Loucy (cell line): ENCODE measurements around the gene TMEM176A.
A peak's percentile ranks its signal among the peaks of the same experiment; 100 is the strongest.

Experiments used
- H2AFZ ChIP-seq: fragments of 200-600 bp; sonication (generic); 2 replicates; pipeline ENCODE4 v1.6.0; 2016; ENCODE audit warnings: antibody characterized with exemption, mild to moderate bottlenecking, low read length, moderate library complexity
- H3F3A ChIP-seq: fragments of 200-600 bp; 2 replicates; pipeline ENCODE4 v1.6.0; 2016; ENCODE audit warnings: antibody characterized with exemption, low read depth, mild to moderate bottlenecking
- H3K27me3 ChIP-seq: fragments of 200-600 bp; sonication (generic); 2 replicates; pipeline ENCODE4 v1.6.1; 2014; ENCODE audit warnings: low read length, mild to moderate bottlenecking; ENCODE audit not compliant: insufficient read depth, poor library complexity, severe bottlenecking
- H3K36me3 ChIP-seq: fragments of 200-600 bp; sonication (generic); 2 replicates; pipeline ENCODE4 v1.6.1; 2016; ENCODE audit warnings: low read length; ENCODE audit not compliant: insufficient read depth
- H3K4me1 ChIP-seq: fragments of 200-600 bp; sonication (generic); 2 replicates; pipeline ENCODE4 v1.5.1; 2014; ENCODE audit warnings: low read length, mild to moderate bottlenecking; ENCODE audit not compliant: insufficient read depth, poor library complexity, severe bottlenecking
- H3K4me2 ChIP-seq: fragments of 200-600 bp; sonication (generic); 2 replicates; pipeline ENCODE4 v1.6.0; 2014; ENCODE audit warnings: antibody characterized with exemption, low read length, low read depth, mild to moderate bottlenecking; ENCODE audit not compliant: poor library complexity, severe bottlenecking
- H3K4me3 ChIP-seq: fragments of 200-600 bp; sonication (generic); 2 replicates; pipeline ENCODE4 v1.5.1; 2014; ENCODE audit warnings: low read length, mild to moderate bottlenecking, mixed read lengths; ENCODE audit not compliant: poor library complexity, severe bottlenecking
- H3K79me2 ChIP-seq: fragments of 200-600 bp; sonication (generic); 2 replicates; pipeline ENCODE4 v1.6.1; 2014; ENCODE audit warnings: low read length; ENCODE audit not compliant: insufficient read depth
- H3K9ac ChIP-seq: fragments of 200-600 bp; sonication (generic); 2 replicates; pipeline ENCODE4 v1.6.0; 2014; ENCODE audit warnings: mild to moderate bottlenecking, low read depth, low read length, moderate library complexity; ENCODE audit not compliant: poor library complexity, severe bottlenecking
- H3K9me2 ChIP-seq: fragments of 200-600 bp; sonication (generic); replicated peaks from 2 replicates; pipeline ENCODE4 v1.6.1; 2016; ENCODE audit warnings: low read depth, low read length, mixed read lengths
- H3K9me3 ChIP-seq: fragments of 200-600 bp; sonication (generic); 2 replicates; pipeline ENCODE4 v1.6.1; 2014; ENCODE audit warnings: mild to moderate bottlenecking, antibody characterized with exemption, low read length, low read depth; ENCODE audit not compliant: insufficient read depth
- H4K20me1 ChIP-seq: fragments of 200-600 bp; sonication (generic); 2 replicates; pipeline ENCODE4 v1.6.0; 2014; ENCODE audit warnings: antibody characterized with exemption, low read length, mild to moderate bottlenecking; ENCODE audit not compliant: insufficient read depth, poor library complexity, severe bottlenecking
- CTCF ChIP-seq: fragments of 200-600 bp; sonication (generic); conservative IDR thresholded peaks from 2 replicates; pipeline ENCODE4 v1.5.1; 2014; ENCODE audit warnings: mild to moderate bottlenecking, antibody characterized with exemption, low read length
- EZH2phosphoT487 ChIP-seq: fragments of 200-600 bp; IDR thresholded peaks from 2 replicates; pipeline ENCODE4 v1.6.1; 2018; ENCODE audit warnings: antibody characterized with exemption, mild to moderate bottlenecking, moderate library complexity, borderline replicate concordance

TMEM176A gene

GRCh38 chr7:150826061-150826849 lies 25.7 kb downstream of the TMEM176A start:
- Histone ChIP-seq H3K9me3 (no peaks in the 10 kb centered on the region), H3K4me2 (no peak overlapping the region), H3K4me1 (no peaks in the 10 kb centered on the region), H2AFZ (no peak overlapping the region), H4K20me1 (no peaks in the 10 kb centered on the region), H3K9ac (no peak overlapping the region), H3K79me2 (no peaks in the 10 kb centered on the region), H3K27me3 (no peaks in the 10 kb centered on the region), H3K36me3 (no peaks in the 10 kb centered on the region), H3K9me2 (no peaks in the 10 kb centered on the region), H3F3A (no peaks in the 10 kb centered on the region), H3K4me3 (no peak overlapping the region)
- TF ChIP-seq EZH2phosphoT487 (no peak), CTCF (no peak)

- H3K4me1 ChIP-seq, result no peaks in the 10 kb centered on the region
- H3K79me2 ChIP-seq, result no peaks in the 10 kb centered on the region
- H3K9me3 ChIP-seq, result no peaks in the 10 kb centered on the region
- no peak overlapping the region for H3K4me3 ChIP-seq
- no peak overlapping the region for H3K4me2 ChIP-seq
- H3K9ac ChIP-seq, result no peak overlapping the region
- no peaks in the 10 kb centered on the region for H3K27me3 ChIP-seq
- TF ChIP-seq EZH2phosphoT487 (no peak), CTCF (peak; percentile 42)
- H3F3A ChIP-seq, result no peaks in the 10 kb centered on the region
- no peaks in the 10 kb centered on the region for H4K20me1 ChIP-seq
- H3K9me2 ChIP-seq, result no peaks in the 10 kb centered on the region
- no peaks in the 10 kb centered on the region for H3K36me3 ChIP-seq
- H2AFZ ChIP-seq, result no peak overlapping the region
These were observed 27.8 kb downstream of the TMEM176A start for GRCh38 chr7:150828384-150828783.

- Histone ChIP-seq H3K9me2 (no peaks in the 10 kb centered on the region), H2AFZ (no peak overlapping the region), H3K9me3 (no peaks in the 10 kb centered on the region), H3F3A (no peaks in the 10 kb centered on the region), H3K4me2 (no peak overlapping the region), H3K27me3 (no peaks in the 10 kb centered on the region), H3K4me1 (no peaks in the 10 kb centered on the region), H4K20me1 (no peaks in the 10 kb centered on the region), H3K36me3 (no peaks in the 10 kb centered on the region), H3K4me3 (no peak overlapping the region), H3K9ac (no peak overlapping the region), H3K79me2 (no peaks in the 10 kb centered on the region)
- no peak for TF ChIP-seq CTCF
- TF ChIP-seq EZH2phosphoT487, result no peak
These were observed 28.9 kb downstream of the TMEM176A start for GRCh38 chr7:150829426-150829825.
